HepG2 (cell line): ENCODE data around the gene PXK. TPM values are rescaled to one million over a fixed set of nuclear protein-coding genes. Genes with fewer than 3 reads are reported as not detected.

Experiments used
- CBX1 ChIP-seq: IDR thresholded peaks from one replicate; pipeline ENCODE4 v1.6.1; 2016; ENCODE audit warnings: antibody characterized with exemption, low read depth
- HES4 ChIP-seq: sonication (generic); formaldehyde crosslinking; IDR thresholded peaks from 2 replicates; pipeline ENCODE4 v1.9.0; 2021; ENCODE audit warnings: mild to moderate bottlenecking, missing genetic modification reagents, borderline replicate concordance
- MIER2 ChIP-seq: IDR thresholded peaks from 2 replicates; pipeline ENCODE4 v1.6.1; 2016; ENCODE audit warnings: missing biosample characterization, missing genetic modification reagents
- MXD3 ChIP-seq: IDR thresholded peaks from 2 replicates; pipeline ENCODE4 v1.6.1; 2016; ENCODE audit warnings: mild to moderate bottlenecking, missing biosample characterization, missing genetic modification reagents
- PRDM15 ChIP-seq: sonication (generic); formaldehyde crosslinking; IDR thresholded peaks from 2 replicates; pipeline ENCODE4 v1.4.0; 2020; ENCODE audit warnings: missing genetic modification reagents
- STAT6 ChIP-seq: sonication (generic); formaldehyde crosslinking; IDR thresholded peaks from 2 replicates; pipeline ENCODE4 v1.4.0; 2020; ENCODE audit warnings: missing genetic modification reagents, mild to moderate bottlenecking, borderline replicate concordance
- TFAP4 ChIP-seq: sonication (generic); IDR thresholded peaks from 2 replicates; pipeline ENCODE4 v1.6.1; 2016; ENCODE audit warnings: low read depth, borderline replicate concordance
- ZFAT ChIP-seq: sonication (generic); formaldehyde crosslinking; conservative IDR thresholded peaks from 2 replicates; pipeline ENCODE4 v1.8.1; 2023; ENCODE audit warnings: missing genetic modification reagents, inconsistent platforms
- ZNF260 ChIP-seq: sonication (generic); formaldehyde crosslinking; IDR thresholded peaks from 2 replicates; pipeline ENCODE4 v1.4.0; 2020; ENCODE audit warnings: missing genetic modification reagents, low read depth, mild to moderate bottlenecking, borderline replicate concordance
- ZNF296 ChIP-seq: sonication (generic); formaldehyde crosslinking; conservative IDR thresholded peaks from 2 replicates; pipeline ENCODE4 v1.5.0; 2020; ENCODE audit warnings: mild to moderate bottlenecking, missing genetic modification reagents
- ZNF512 ChIP-seq: sonication (generic); formaldehyde crosslinking; IDR thresholded peaks from 2 replicates; pipeline ENCODE4 v1.4.0; 2020; ENCODE audit warnings: mild to moderate bottlenecking, missing genetic modification reagents
- ZNF788 ChIP-seq: sonication (generic); formaldehyde crosslinking; IDR thresholded peaks from 2 replicates; pipeline ENCODE4 v1.5.0; 2020; ENCODE audit warnings: mild to moderate bottlenecking, missing genetic modification reagents, borderline replicate concordance
- polyA plus RNA-seq, 8 experiments: library from polyadenylated mRNA; depleted of rRNA in 3 of 8; stranded (reverse) in 7 of 8; unstranded in 1 of 8; fragments of >200 nt; fragmentation: Illumina TruSeq in 4 of 8; extraction: Trizol in 4 of 8; gene quantifications; 2 replicates each; pipeline versions ENCODE4 v1.2.1 to v1.2.3, GENCODE V29; 2011 to 2016; ENCODE audit warnings: low read depth in 4 of 8, missing spikeins in 1 of 8, mixed read lengths in 1 of 8; ENCODE audit not compliant: insufficient read depth in 1 of 8
- total RNA-seq, 5 experiments: library from RNA; depleted of rRNA; stranded (reverse); fragments of >200 nt; fragmentation: Illumina TruSeq; extraction: Trizol; gene quantifications; 2 replicates each; pipeline ENCODE4 v1.2.3, GENCODE V29; 2016; ENCODE audit warnings: low read depth in 1 of 5
- TF ChIP-seq, protein P1 (sequence below): sonication (generic); formaldehyde crosslinking; IDR thresholded peaks from 2 replicates; pipeline ENCODE4 v1.8.1; 2023; ENCODE audit warnings: mild to moderate bottlenecking, missing genetic modification reagents
- TF ChIP-seq, protein P2 (sequence below): sonication (generic); formaldehyde crosslinking; IDR thresholded peaks from 2 replicates; pipeline ENCODE4 v1.4.0; 2020; ENCODE audit warnings: mild to moderate bottlenecking, missing genetic modification reagents, borderline replicate concordance

Gene PXK
- total and polyA plus RNA-seq, 2 of the 13 experiments (the other 11 are each of a cell fraction or from before 2014, with no cell fraction given), result 6.4 to 18.6 TPM

GRCh38 chr3:58463181-58463941 is 130.7 kb downstream of the PXK start (continued):
- TF ChIP-seq TFAP4 (peak; percentile 64; the same call in 1 of the 2 replicates), ZNF512 (CRISPR knock-in tag) (no peak), ZNF296 (CRISPR knock-in tag) (no peak), HES4 (CRISPR knock-in tag) (no peak), ZNF260 (CRISPR knock-in tag) (no peak), ZNF788 (CRISPR knock-in tag) (0 out of 2 replicates have a peak, but pooled peaks have one; percentile 24), MXD3 (CRISPR knock-in tag) (no peak), CBX1 (no peak), PRDM15 (CRISPR knock-in tag) (no peak), ZFAT (no peak), MIER2 (no peak), STAT6 (0 out of 2 replicates have a peak, but pooled peaks have one; percentile 24)
- TF ChIP-seq, protein P1, sequence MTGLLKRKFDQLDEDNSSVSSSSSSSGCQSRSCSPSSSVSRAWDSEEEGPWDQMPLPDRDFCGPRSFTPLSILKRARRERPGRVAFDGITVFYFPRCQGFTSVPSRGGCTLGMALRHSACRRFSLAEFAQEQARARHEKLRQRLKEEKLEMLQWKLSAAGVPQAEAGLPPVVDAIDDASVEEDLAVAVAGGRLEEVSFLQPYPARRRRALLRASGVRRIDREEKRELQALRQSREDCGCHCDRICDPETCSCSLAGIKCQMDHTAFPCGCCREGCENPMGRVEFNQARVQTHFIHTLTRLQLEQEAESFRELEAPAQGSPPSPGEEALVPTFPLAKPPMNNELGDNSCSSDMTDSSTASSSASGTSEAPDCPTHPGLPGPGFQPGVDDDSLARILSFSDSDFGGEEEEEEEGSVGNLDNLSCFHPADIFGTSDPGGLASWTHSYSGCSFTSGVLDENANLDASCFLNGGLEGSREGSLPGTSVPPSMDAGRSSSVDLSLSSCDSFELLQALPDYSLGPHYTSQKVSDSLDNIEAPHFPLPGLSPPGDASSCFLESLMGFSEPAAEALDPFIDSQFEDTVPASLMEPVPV, result no peak
- TF ChIP-seq, protein P2, sequence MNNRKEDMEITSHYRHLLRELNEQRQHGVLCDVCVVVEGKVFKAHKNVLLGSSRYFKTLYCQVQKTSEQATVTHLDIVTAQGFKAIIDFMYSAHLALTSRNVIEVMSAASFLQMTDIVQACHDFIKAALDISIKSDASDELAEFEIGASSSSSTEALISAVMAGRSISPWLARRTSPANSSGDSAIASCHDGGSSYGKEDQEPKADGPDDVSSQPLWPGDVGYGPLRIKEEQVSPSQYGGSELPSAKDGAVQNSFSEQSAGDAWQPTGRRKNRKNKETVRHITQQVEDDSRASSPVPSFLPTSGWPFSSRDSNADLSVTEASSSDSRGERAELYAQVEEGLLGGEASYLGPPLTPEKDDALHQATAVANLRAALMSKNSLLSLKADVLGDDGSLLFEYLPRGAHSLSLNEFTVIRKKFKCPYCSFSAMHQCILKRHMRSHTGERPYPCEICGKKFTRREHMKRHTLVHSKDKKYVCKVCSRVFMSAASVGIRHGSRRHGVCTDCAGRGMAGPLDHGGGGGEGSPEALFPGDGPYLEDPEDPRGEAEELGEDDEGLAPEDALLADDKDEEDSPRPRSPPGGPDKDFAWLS (CRISPR knock-in tag), result no peak
